Mesendoderm (in vitro differentiated cells): ENCODE measurements around the gene PAX5.

ENCODE experiments used
- DNase-seq: peaks from one replicate; pipeline ENCODE4 v3.0.0; 2013
- H2AK5ac ChIP-seq: 2 replicates; pipeline ENCODE4 v1.6.1; 2013; ENCODE audit warnings: low read length, inconsistent platforms
- H2BK120ac ChIP-seq: 2 replicates; pipeline ENCODE4 v1.6.1; 2013; ENCODE audit warnings: low read depth, mild to moderate bottlenecking, low read length, moderate library complexity, mixed read lengths
- H2BK15ac ChIP-seq: replicated peaks from 2 replicates; pipeline ENCODE4 v1.6.1; 2013; ENCODE audit warnings: low read depth, mild to moderate bottlenecking, moderate library complexity
- H2BK5ac ChIP-seq: 2 replicates; pipeline ENCODE4 v1.6.1; 2013; ENCODE audit warnings: low read length, inconsistent platforms
- H3K18ac ChIP-seq: 2 replicates; pipeline ENCODE4 v1.6.1; 2013; ENCODE audit warnings: mild to moderate bottlenecking, low read length, mixed read lengths
- H3K23ac ChIP-seq: one replicate; pipeline ENCODE4 v1.6.1; 2013; ENCODE audit warnings: low read length
- H3K27ac ChIP-seq: 2 replicates; pipeline ENCODE4 v1.5.1; 2013; ENCODE audit warnings: low read depth, mild to moderate bottlenecking, inconsistent platforms, low read length, moderate library complexity
- H3K27me3 ChIP-seq: 2 replicates; pipeline ENCODE4 v1.6.1; 2013; ENCODE audit warnings: low read length, control low read depth, mild to moderate bottlenecking, inconsistent platforms; ENCODE audit not compliant: insufficient read depth, poor library complexity
- H3K36me3 ChIP-seq: 2 replicates; pipeline ENCODE4 v1.6.1; 2013; ENCODE audit warnings: low read length, inconsistent platforms; ENCODE audit not compliant: control insufficient read depth, insufficient read depth
- H3K4ac ChIP-seq: one replicate; pipeline ENCODE4 v1.6.1; 2013; ENCODE audit warnings: low read depth, mild to moderate bottlenecking, low read length, moderate library complexity
- H3K4me1 ChIP-seq: 2 replicates; pipeline ENCODE4 v1.6.1; 2013; ENCODE audit warnings: low read depth, low read length, inconsistent platforms; ENCODE audit not compliant: control insufficient read depth
- H3K4me2 ChIP-seq: 2 replicates; pipeline ENCODE4 v1.6.1; 2013; ENCODE audit warnings: low read length
- H3K4me3 ChIP-seq: 2 replicates; pipeline ENCODE4 v1.5.1; 2013; ENCODE audit warnings: mild to moderate bottlenecking, low read length
- H3K56ac ChIP-seq: one replicate; pipeline ENCODE4 v1.6.1; 2013; ENCODE audit warnings: low read length
- H3K79me1 ChIP-seq: 2 replicates; pipeline ENCODE4 v1.6.1; 2013; ENCODE audit warnings: low read length, inconsistent platforms
- H3K79me2 ChIP-seq: 2 replicates; pipeline ENCODE4 v1.6.1; 2013; ENCODE audit warnings: mild to moderate bottlenecking, low read length; ENCODE audit not compliant: control insufficient read depth, insufficient read depth
- H3K9ac ChIP-seq: 2 replicates; pipeline ENCODE4 v1.6.1; 2013; ENCODE audit warnings: low read length, inconsistent platforms
- H4K5ac ChIP-seq: one replicate; pipeline ENCODE4 v1.6.1; 2013; ENCODE audit warnings: low read length
- H4K8ac ChIP-seq: one replicate; pipeline ENCODE4 v1.6.1; 2013; ENCODE audit warnings: low read depth, mild to moderate bottlenecking, control low read depth, low read length, moderate library complexity
- WGBS: extraction: QIAGEN DNeasy Blood & Tissue Kit; methylation state at CpG from one replicate; pipeline ENCODE4 v1.1.7; 2013; ENCODE audit warnings: low lambda C conversion rate, missing lambda C conversion rate; ENCODE audit not compliant: insufficient coverage; ENCODE audit errors: extremely low coverage; 5-methylcytosine and 5-hydroxymethylcytosine counted together

Gene PAX5

DNA sequence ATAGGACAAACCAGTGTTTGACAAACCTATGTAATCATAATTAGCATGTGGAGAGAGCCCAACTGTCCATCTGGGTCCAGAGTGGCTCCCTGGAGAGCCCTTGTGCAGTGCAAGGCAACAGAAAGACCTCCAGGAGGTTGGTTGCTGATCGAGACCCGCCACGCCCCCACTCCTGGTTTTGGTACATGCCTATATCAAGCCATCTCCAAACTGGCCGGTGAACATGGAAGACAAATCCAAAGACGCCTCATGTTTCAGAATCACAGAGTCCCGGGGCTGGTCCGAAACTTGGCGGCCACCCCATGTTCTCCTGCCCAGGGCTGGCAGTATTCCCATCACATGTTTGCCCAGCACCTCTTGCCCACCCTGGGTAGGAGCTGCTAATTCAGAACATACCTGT lies 140.2 kb downstream of the PAX5 start:
- no peaks in the 10 kb centered on the region for H3K27me3 ChIP-seq
- no peaks in the 10 kb centered on the region for H3K36me3 ChIP-seq
- WGBS, result no CpG with 5 or more reads among the region's 8 CpGs
- H4K8ac ChIP-seq, result no peak overlapping the region
- no peak overlapping the region for H2BK15ac ChIP-seq
- H2BK5ac ChIP-seq, result no peak overlapping the region
- H3K4me2 ChIP-seq, result no peak overlapping the region
- H3K56ac ChIP-seq, result no peak overlapping the region
- H3K4me1 ChIP-seq, result peaks cover 3% of the 10 kb centered on the region
- no peak for DNase-seq
- H2BK120ac ChIP-seq, result no peak overlapping the region
- no peak overlapping the region for H3K4ac ChIP-seq
- no peak overlapping the region for H3K9ac ChIP-seq
- no peaks in the 10 kb centered on the region for H3K79me1 ChIP-seq
- H2AK5ac ChIP-seq, result no peak overlapping the region
- no peaks in the 10 kb centered on the region for H3K79me2 ChIP-seq
- no peak overlapping the region for H3K27ac ChIP-seq
- no peak overlapping the region for H3K18ac ChIP-seq
- H4K5ac ChIP-seq, result no peak overlapping the region
- H3K4me3 ChIP-seq, result no peak overlapping the region
- no peak overlapping the region for H3K23ac ChIP-seq

DNA sequence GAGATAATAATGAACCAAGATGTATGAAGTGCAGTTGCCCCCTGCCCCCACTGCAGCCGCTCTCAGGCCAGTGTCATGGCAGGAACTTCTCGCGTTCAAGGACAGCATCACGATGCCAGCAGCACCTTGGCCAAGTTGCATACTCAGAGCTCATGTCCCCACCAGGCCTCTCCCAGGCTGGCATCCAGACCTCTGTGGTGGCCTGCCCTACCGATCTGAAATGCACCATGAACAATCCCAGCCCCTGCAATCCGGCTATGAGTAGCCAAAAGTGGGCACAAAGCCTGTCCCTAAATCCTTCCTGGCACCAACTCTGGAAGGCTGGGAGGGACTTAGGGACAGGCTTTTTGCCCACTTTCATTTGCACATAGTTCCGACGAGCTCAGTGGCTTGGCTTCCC lies 140.9 kb downstream of the PAX5 start:
- H3K79me1 ChIP-seq, result no peaks in the 10 kb centered on the region
- H3K27ac ChIP-seq, result no peak overlapping the region
- H2BK120ac ChIP-seq, result no peak overlapping the region
- no peak overlapping the region for H3K18ac ChIP-seq
- H3K4me3 ChIP-seq, result no peak overlapping the region
- no peak overlapping the region for H4K5ac ChIP-seq
- H3K56ac ChIP-seq, result no peak overlapping the region
- no peaks in the 10 kb centered on the region for H3K79me2 ChIP-seq
- no peaks in the 10 kb centered on the region for H3K27me3 ChIP-seq
- WGBS, result no CpG with 5 or more reads among the region's 8 CpGs
- no peaks in the 10 kb centered on the region for H3K36me3 ChIP-seq
- H2BK15ac ChIP-seq, result no peak overlapping the region
- H2BK5ac ChIP-seq, result no peak overlapping the region
- H3K4me1 ChIP-seq, result peaks cover 3% of the 10 kb centered on the region
- no peak overlapping the region for H3K9ac ChIP-seq
- no peak for DNase-seq
- no peak overlapping the region for H2AK5ac ChIP-seq
- H3K4ac ChIP-seq, result no peak overlapping the region
- H3K4me2 ChIP-seq, result no peak overlapping the region
- H3K23ac ChIP-seq, result no peak overlapping the region
- H4K8ac ChIP-seq, result no peak overlapping the region

DNA sequence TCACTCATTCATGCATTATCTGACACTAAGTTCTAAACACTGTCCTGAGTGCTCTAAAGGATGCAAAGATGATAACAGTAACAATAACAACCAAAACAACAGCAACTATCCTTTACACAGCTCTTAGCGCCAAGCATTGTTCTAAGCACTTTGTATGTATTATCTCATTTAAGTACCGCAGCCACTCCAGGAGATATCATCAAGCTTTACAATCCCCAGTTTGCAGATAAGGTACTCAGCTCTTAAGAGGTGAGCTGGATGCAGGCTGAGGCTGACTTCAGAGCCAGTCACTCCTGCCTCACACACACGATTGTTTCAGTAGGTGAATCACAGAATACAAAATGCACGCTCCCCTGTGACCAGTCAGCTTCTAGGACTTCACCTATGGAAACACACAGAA lies 141.8 kb downstream of the PAX5 start:
- no peak overlapping the region for H4K5ac ChIP-seq
- no peak overlapping the region for H3K18ac ChIP-seq
- no peak overlapping the region for H3K27ac ChIP-seq
- H3K23ac ChIP-seq, result no peak overlapping the region
- peaks cover 3% of the 10 kb centered on the region for H3K4me1 ChIP-seq
- no peak overlapping the region for H2BK5ac ChIP-seq
- H3K4me2 ChIP-seq, result no peak overlapping the region
- H3K9ac ChIP-seq, result no peak overlapping the region
- H2BK15ac ChIP-seq, result no peak overlapping the region
- H3K79me2 ChIP-seq, result no peaks in the 10 kb centered on the region
- no peaks in the 10 kb centered on the region for H3K36me3 ChIP-seq
- no peak overlapping the region for H2BK120ac ChIP-seq
- H3K56ac ChIP-seq, result no peak overlapping the region
- no peak overlapping the region for H3K4me3 ChIP-seq
- no peak overlapping the region for H3K4ac ChIP-seq
- no peak overlapping the region for H4K8ac ChIP-seq
- DNase-seq, result peak; percentile 87
- no peaks in the 10 kb centered on the region for H3K27me3 ChIP-seq
- WGBS, result no CpG with 5 or more reads among the region's 4 CpGs
- H2AK5ac ChIP-seq, result no peak overlapping the region
- H3K79me1 ChIP-seq, result no peaks in the 10 kb centered on the region

DNA sequence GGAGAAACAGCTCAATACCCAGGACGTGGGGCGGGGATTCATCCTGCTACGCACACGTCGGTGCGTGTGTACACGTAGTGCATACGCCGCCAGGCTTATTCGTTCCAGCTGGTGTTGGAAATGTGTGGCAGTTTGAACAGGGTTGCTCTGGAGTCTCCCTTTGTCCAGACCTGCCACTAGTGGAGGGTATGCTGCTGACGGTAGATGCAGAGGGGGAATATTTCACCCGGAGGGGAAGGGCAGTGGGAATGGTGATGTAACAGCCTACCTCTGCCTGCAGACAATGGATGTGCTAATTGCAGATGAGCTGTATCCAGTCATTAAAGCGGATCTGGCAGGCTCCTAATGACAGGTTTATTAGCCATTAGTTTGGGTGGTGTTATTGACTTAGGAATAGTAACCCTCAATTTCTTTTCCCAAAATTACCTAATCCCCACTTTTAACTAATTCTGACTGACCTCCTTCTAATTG lies 142.7 kb downstream of the PAX5 start:
- Histone ChIP-seq H4K8ac (no peak overlapping the region), H3K27me3 (no peaks in the 10 kb centered on the region), H2BK15ac (no peak overlapping the region), H4K5ac (no peak overlapping the region), H3K56ac (no peak overlapping the region), H3K79me1 (no peaks in the 10 kb centered on the region), H3K36me3 (no peaks in the 10 kb centered on the region), H3K4me1 (peaks cover 3% of the 10 kb centered on the region), H2AK5ac (no peak overlapping the region), H3K4me3 (no peak overlapping the region), H2BK5ac (no peak overlapping the region), H2BK120ac (no peak overlapping the region), H3K27ac (no peak overlapping the region), H3K79me2 (no peaks in the 10 kb centered on the region), H3K18ac (no peak overlapping the region), H3K4me2 (no peak overlapping the region), H3K4ac (no peak overlapping the region), H3K23ac (no peak overlapping the region), H3K9ac (no peak overlapping the region)
- WGBS, result no CpG with 5 or more reads among the region's 13 CpGs
- DNase-seq, result peak; percentile 60

DNA sequence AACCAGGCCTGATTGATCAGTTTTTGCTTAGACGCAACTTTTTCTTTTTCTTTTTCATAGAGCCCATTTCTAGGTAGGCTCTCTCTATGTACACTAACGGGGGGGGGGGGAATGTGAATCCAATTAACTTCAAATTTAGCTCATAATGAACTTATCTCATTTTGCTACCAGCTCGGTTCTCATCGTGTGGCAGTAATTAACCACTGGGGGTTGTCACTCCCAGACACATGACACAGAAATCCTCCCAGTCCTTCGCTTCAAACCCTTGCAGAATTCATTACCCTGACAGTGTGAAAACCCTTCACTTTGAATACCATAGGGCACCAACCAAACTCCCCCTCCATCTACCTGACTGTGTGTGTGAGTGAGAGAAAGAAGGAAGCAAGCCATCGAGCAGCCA lies 144.2 kb downstream of the PAX5 start:
- no peak overlapping the region for H4K8ac ChIP-seq
- peaks cover 3% of the 10 kb centered on the region for H3K4me1 ChIP-seq
- no peak overlapping the region for H2BK15ac ChIP-seq
- no peak overlapping the region for H3K4ac ChIP-seq
- no peak overlapping the region for H3K27ac ChIP-seq
- H3K79me1 ChIP-seq, result no peaks in the 10 kb centered on the region
- H3K27me3 ChIP-seq, result no peaks in the 10 kb centered on the region
- WGBS, result no CpG with 5 or more reads among the region's 6 CpGs
- H3K79me2 ChIP-seq, result no peaks in the 10 kb centered on the region
- H3K4me2 ChIP-seq, result no peak overlapping the region
- no peaks in the 10 kb centered on the region for H3K36me3 ChIP-seq
- H3K4me3 ChIP-seq, result no peak overlapping the region
- H3K23ac ChIP-seq, result no peak overlapping the region
- no peak overlapping the region for H2BK5ac ChIP-seq
- H3K18ac ChIP-seq, result no peak overlapping the region
- no peak overlapping the region for H2BK120ac ChIP-seq
- H3K56ac ChIP-seq, result no peak overlapping the region
- no peak overlapping the region for H4K5ac ChIP-seq
- H2AK5ac ChIP-seq, result no peak overlapping the region
- H3K9ac ChIP-seq, result no peak overlapping the region
- no peak for DNase-seq

DNA sequence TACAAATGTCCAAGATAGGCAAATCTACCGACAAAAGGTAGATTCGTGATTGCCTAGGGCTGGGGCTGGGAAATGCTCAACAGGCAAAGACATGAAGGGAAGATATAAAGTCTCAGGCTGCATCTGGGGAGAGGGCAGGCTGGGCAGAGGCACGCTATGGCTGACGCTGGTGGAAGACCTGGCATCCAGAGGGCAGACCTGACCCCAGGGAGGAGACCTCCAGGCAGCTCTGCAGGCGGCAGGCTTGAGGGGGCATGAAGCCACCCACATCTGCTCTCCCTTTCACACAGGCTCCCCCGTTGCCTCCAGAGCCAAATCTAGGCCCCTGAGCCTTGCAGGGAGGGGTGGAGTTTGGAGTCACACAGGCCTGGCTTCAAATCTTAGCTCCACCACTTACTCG lies 145.5 kb downstream of the PAX5 start:
- H3K23ac ChIP-seq, result no peak overlapping the region
- no peak overlapping the region for H3K18ac ChIP-seq
- H3K79me1 ChIP-seq, result no peaks in the 10 kb centered on the region
- H2BK15ac ChIP-seq, result no peak overlapping the region
- H3K56ac ChIP-seq, result no peak overlapping the region
- WGBS, result no CpG with 5 or more reads among the region's 7 CpGs
- H3K4me2 ChIP-seq, result no peak overlapping the region
- no peak overlapping the region for H2BK120ac ChIP-seq
- no peak overlapping the region for H3K9ac ChIP-seq
- H3K4me3 ChIP-seq, result no peak overlapping the region
- H2AK5ac ChIP-seq, result no peak overlapping the region
- no peak overlapping the region for H3K27ac ChIP-seq
- no peak overlapping the region for H4K8ac ChIP-seq
- no peak for DNase-seq
- H3K4ac ChIP-seq, result no peak overlapping the region
- H3K4me1 ChIP-seq, result peaks cover 3% of the 10 kb centered on the region
- no peak overlapping the region for H4K5ac ChIP-seq
- H3K79me2 ChIP-seq, result no peaks in the 10 kb centered on the region
- H3K36me3 ChIP-seq, result no peaks in the 10 kb centered on the region
- no peak overlapping the region for H2BK5ac ChIP-seq
- no peaks in the 10 kb centered on the region for H3K27me3 ChIP-seq
